Lung (tissue), 12 donors: ENCODE data around the gene TCEA2. TPM values are rescaled to one million over a fixed set of nuclear protein-coding genes. Genes with fewer than 3 reads are reported as not detected.
A peak's percentile ranks its signal among the peaks of the same experiment; 100 is the strongest.

Experiments
- ATAC-seq: fragments of 200-7000 bp; cut with Tn5 transposase; one replicate; pipeline ENCODE4 v1.9.1; 2020; ENCODE audit warnings: moderate number of reproducible peaks; ENCODE audit not compliant: insufficient read depth, low FRiP score
- DNase-seq, 3 donors: peaks; one replicate each; pipeline ENCODE4 v3.0.0-alpha.2; 2013 to 2017
- H3K27ac ChIP-seq, 2 donors: one replicate each; pipeline ENCODE4 v1.5.1; 2013; ENCODE audit warnings: mild to moderate bottlenecking in 2 of 2, moderate library complexity in 2 of 2, control low read depth in 1 of 2, inconsistent platforms in 1 of 2, low read depth in 1 of 2, low read length in 1 of 2
- H3K27me3 ChIP-seq, 3 donors: one replicate each; pipeline ENCODE4 v1.5.1; 2013; ENCODE audit warnings: low read length in 2 of 3; ENCODE audit not compliant: control insufficient read depth in 3 of 3, insufficient read depth in 3 of 3
- H3K36me3 ChIP-seq, 4 donors: one replicate each; pipeline ENCODE4 v1.5.1; 2013; ENCODE audit warnings: low read length in 4 of 4, mild to moderate bottlenecking in 1 of 4, moderate library complexity in 1 of 4; ENCODE audit not compliant: control insufficient read depth in 4 of 4, insufficient read depth in 4 of 4
- H3K4me1 ChIP-seq, 5 donors: one replicate each; pipeline ENCODE4 v1.5.1; 2013; ENCODE audit warnings: low read length in 5 of 5, mild to moderate bottlenecking in 2 of 5, moderate library complexity in 1 of 5; ENCODE audit not compliant: control insufficient read depth in 5 of 5, insufficient read depth in 5 of 5
- H3K4me3 ChIP-seq: one replicate; pipeline ENCODE4 v1.5.1; 2013; ENCODE audit warnings: mild to moderate bottlenecking, control low read depth, moderate library complexity
- H3K9ac ChIP-seq, 2 donors: one replicate each; pipeline ENCODE4 v1.5.1; 2013; ENCODE audit warnings: low read length in 2 of 2, control low read depth in 1 of 2; ENCODE audit not compliant: insufficient read depth in 1 of 2
- H3K9me3 ChIP-seq, 4 donors: one replicate each; pipeline ENCODE4 v1.5.1; 2013; ENCODE audit warnings: low read length in 3 of 4, mild to moderate bottlenecking in 1 of 4, moderate library complexity in 1 of 4; ENCODE audit not compliant: control insufficient read depth in 4 of 4, insufficient read depth in 3 of 4
- CTCF ChIP-seq: IDR thresholded peaks from 2 replicates; pipeline ENCODE4 v1.5.1; 2012; ENCODE audit warnings: mild to moderate bottlenecking; ENCODE audit errors: control extremely low read depth, extremely low read depth
- WGBS, 2 donors: extraction: QIAGEN DNeasy Blood & Tissue Kit; methylation state at CpG; one replicate each; pipeline ENCODE4 v1.1.7; 2013; 5-methylcytosine and 5-hydroxymethylcytosine counted together
- polyA plus RNA-seq, 2 donors: library from polyadenylated mRNA; stranded (reverse); fragments of 200-250 nt; gene quantifications; one replicate each; pipeline ENCODE4 v1.2.1, GENCODE V29; 2013
- total RNA-seq, 2 donors: library from RNA; depleted of rRNA in 1 of 2; stranded (reverse); fragments of >200 nt in 1 of 2; gene quantifications; one replicate each; pipeline ENCODE4 v1.2.1, GENCODE V29; 2014 to 2021
- donor health status: control.
- donor health status: control.
- donor health status: Bipolar disorder and iron deficiency.
- donor health status: healthy.
- donor health status: DM: yes; HTN: yes; CAD: no.

The TCEA2 gene
- total and polyA plus RNA-seq, 4 donors: 18.3 to 32.9 (median 30.7) TPM

GRCh38 chr20:64064145-64064698 lies 1.2 kb downstream of the TCEA2 start:
- Histone ChIP-seq H3K36me3 (peaks cover 0 to under 1% (median 0%) of the 10 kb centered on the region in 4 donors), H3K27ac (peak overlapping the region in 1 of 2 donors; percentile 68), H3K9ac (peak overlapping the region in 1 of 2 donors; percentile 25), H3K27me3 (no peaks in the 10 kb centered on the region), H3K9me3 (no peaks in the 10 kb centered on the region), H3K4me1 (peaks cover 7 to 17% (median 8%) of the 10 kb centered on the region in 5 donors), H3K4me3 (no peak overlapping the region)
- no peak for DNase-seq
- no peak for ATAC-seq
- 39 to 60% methylated on average over 12 of the region's 12 CpGs for WGBS, 2 donors
- TF ChIP-seq CTCF: no peak

GRCh38 chr20:64065062-64065973 lies 2.3 kb downstream of the TCEA2 start:
- Histone ChIP-seq H3K27ac (no peak overlapping the region), H3K36me3 (peaks cover 0 to 6% (median 1%) of the 10 kb centered on the region in 4 donors), H3K4me1 (peaks cover 7 to 22% (median 8%) of the 10 kb centered on the region in 5 donors), H3K9ac (no peak overlapping the region), H3K9me3 (no peaks in the 10 kb centered on the region), H3K4me3 (no peak overlapping the region), H3K27me3 (no peaks in the 10 kb centered on the region)
- WGBS, 2 donors: 46 to 48% methylated on average over 26 to 27 of the region's 27 CpGs
- TF ChIP-seq CTCF: no peak
- no peak for ATAC-seq
- no peak for DNase-seq

GRCh38 chr20:64065974-64066343 lies 3.0 kb downstream of the TCEA2 start:
- Histone ChIP-seq H3K27ac (no peak overlapping the region), H3K9ac (no peak overlapping the region), H3K4me3 (no peak overlapping the region), H3K4me1 (peaks cover 7 to 22% (median 8%) of the 10 kb centered on the region in 5 donors), H3K9me3 (no peaks in the 10 kb centered on the region), H3K27me3 (no peaks in the 10 kb centered on the region), H3K36me3 (peaks cover 0 to 9% (median 2%) of the 10 kb centered on the region in 4 donors)
- 41 to 43% methylated on average over 5 of the region's 5 CpGs for WGBS, 2 donors
- TF ChIP-seq CTCF: no peak
- ATAC-seq (no peak), DNase-seq (no peak)
